HG02938 (cell line): Measurements from ENCODE around the gene EFNB3.
A peak's percentile ranks its signal among the peaks of the same experiment; 100 is the strongest.

Source experiments
- ATAC-seq: cut with Tn5 transposase; IDR thresholded peaks from one replicate; pipeline ENCODE4 v1.9.1; 2021; ENCODE audit warnings: mild to moderate bottlenecking, moderate library complexity; ENCODE audit not compliant: unreplicated experiment

Gene EFNB3, protein sequence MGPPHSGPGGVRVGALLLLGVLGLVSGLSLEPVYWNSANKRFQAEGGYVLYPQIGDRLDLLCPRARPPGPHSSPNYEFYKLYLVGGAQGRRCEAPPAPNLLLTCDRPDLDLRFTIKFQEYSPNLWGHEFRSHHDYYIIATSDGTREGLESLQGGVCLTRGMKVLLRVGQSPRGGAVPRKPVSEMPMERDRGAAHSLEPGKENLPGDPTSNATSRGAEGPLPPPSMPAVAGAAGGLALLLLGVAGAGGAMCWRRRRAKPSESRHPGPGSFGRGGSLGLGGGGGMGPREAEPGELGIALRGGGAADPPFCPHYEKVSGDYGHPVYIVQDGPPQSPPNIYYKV

DNA sequence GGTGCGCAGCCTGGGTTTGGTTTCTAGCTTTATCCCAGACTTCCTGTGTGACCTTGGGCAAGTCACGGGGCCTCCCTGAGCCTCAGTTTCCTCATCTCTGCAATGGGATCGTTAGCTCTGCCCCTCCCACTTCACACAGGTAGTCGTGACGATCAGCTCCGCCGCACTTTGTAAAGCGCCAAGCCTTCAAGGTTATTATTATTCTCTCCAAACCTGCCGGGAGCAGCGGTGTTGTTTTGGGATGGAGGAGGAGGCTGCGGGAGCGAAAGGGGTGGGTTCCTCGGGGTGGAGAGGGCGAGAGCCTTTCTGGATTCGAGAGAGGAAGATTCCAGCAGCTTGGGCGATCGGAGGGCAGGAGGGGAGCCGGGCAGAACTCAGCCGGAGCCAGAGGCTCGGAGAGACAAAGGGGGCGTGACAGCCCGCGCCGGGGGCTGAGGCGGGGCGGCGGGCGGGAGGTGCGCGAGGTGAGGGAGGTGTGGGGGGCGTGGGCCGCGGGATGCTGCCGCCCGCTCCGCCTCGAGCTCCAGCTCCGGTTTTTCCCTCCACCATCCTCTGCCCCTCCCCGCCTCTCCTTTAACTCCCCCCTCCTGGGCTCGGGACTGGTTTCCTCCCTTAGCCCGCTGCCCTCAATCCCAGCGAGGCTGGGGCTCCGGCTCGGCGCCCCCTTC is at the start of gene EFNB3:
EFNB3 (plus strand) TSS at position 602 of the 668 bp plus-strand sequence. CDS start 397 bp downstream, outside the sequence.
- no peak for ATAC-seq

GRCh38 chr17:7655541-7655840 is 49.5 kb upstream of the EFNB3 start:
- no peak for ATAC-seq

DNA sequence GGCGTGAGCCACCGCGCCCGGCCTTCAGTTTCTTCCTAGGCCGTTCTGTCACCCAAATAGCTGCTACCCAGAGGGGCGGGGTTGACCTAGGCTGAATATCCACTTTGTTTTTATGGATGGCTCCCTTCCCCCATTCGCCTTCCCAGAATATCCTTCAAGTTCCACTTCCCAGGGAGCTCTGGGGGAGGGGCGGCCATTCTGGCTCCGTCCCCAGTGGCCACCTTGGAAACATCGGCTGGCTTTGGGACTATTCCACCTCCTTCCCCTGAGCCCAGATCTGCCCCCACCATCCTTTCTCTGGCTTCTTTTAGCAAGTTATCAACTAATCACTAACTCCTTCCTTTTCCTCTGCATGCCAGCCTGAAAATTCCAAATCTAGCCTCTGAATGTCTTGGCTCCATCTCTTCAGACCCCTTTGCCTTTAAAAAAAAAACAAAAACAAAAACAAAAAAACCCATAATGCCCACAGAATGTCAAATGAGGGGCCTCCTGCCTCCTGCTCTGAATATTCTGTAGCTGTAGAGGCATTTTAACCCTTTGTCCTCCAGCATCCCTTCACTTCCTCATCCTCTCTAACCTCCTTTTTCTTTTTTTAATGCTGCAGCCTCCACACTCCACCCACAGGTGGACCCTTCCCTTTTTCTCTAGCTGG is 47.9 kb upstream of the EFNB3 start:
- ATAC-seq: no peak

GRCh38 chr17:7667656-7668406 is 37.2 kb upstream of the EFNB3 start:
- no peak for ATAC-seq

- no peak for ATAC-seq
Observed at GRCh38 chr17:7668482-7668881, 36.5 kb upstream of the EFNB3 start.

DNA sequence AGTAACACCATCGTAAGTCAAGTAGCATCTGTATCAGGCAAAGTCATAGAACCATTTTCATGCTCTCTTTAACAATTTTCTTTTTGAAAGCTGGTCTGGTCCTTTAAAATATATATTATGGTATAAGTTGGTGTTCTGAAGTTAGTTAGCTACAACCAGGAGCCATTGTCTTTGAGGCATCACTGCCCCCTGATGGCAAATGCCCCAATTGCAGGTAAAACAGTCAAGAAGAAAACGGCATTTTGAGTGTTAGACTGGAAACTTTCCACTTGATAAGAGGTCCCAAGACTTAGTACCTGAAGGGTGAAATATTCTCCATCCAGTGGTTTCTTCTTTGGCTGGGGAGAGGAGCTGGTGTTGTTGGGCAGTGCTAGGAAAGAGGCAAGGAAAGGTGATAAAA is 31.8 kb upstream of the EFNB3 start:
- no peak for ATAC-seq

DNA sequence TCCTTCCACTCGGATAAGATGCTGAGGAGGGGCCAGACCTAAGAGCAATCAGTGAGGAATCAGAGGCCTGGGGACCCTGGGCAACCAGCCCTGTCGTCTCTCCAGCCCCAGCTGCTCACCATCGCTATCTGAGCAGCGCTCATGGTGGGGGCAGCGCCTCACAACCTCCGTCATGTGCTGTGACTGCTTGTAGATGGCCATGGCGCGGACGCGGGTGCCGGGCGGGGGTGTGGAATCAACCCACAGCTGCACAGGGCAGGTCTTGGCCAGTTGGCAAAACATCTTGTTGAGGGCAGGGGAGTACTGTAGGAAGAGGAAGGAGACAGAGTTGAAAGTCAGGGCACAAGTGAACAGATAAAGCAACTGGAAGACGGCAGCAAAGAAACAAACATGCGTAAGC is 30.1 kb upstream of the EFNB3 start:
- no peak for ATAC-seq

DNA sequence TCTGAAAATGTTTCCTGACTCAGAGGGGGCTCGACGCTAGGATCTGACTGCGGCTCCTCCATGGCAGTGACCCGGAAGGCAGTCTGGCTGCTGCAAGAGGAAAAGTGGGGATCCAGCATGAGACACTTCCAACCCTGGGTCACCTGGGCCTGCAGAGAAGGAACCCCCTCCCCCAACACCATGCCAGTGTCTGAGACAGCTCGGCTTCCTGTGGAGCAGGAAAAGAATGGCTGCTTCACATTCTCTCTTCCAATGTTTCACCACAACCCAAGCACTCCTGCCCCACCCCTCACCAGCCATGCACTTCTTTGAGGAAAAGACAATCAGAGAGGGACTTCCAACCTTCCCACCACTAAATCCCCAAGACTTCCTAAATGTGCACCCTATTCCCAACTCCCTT is 28.5 kb upstream of the EFNB3 start:
- no peak for ATAC-seq

GRCh38 chr17:7677388-7678067 is 27.5 kb upstream of the EFNB3 start:
- ATAC-seq: no peak

GRCh38 chr17:7684851-7685532 is 20.0 kb upstream of the EFNB3 start:
- no peak for ATAC-seq

- peak; percentile 50 for ATAC-seq
Observed at GRCh38 chr17:7685533-7686221, 19.3 kb upstream of the EFNB3 start.

GRCh38 chr17:7686222-7687071 is 18.6 kb upstream of the EFNB3 start:
- ATAC-seq: peak; percentile 51

- ATAC-seq: no peak
Observed at GRCh38 chr17:7687072-7687907, 17.7 kb upstream of the EFNB3 start, which contains the start of gene TP53. Gene TP53, minus strand, starts transcription at chr17:7687490. Its CDS starts 10,896 bp downstream, at chr17:7676594.

- ATAC-seq: peak; percentile 58
Observed at GRCh38 chr17:7687908-7688807, 16.8 kb upstream of the EFNB3 start, which contains the start of gene WRAP53. Gene WRAP53, plus strand, starts transcription at chr17:7688477. Its CDS starts 172 bp downstream, at chr17:7688649.

DNA sequence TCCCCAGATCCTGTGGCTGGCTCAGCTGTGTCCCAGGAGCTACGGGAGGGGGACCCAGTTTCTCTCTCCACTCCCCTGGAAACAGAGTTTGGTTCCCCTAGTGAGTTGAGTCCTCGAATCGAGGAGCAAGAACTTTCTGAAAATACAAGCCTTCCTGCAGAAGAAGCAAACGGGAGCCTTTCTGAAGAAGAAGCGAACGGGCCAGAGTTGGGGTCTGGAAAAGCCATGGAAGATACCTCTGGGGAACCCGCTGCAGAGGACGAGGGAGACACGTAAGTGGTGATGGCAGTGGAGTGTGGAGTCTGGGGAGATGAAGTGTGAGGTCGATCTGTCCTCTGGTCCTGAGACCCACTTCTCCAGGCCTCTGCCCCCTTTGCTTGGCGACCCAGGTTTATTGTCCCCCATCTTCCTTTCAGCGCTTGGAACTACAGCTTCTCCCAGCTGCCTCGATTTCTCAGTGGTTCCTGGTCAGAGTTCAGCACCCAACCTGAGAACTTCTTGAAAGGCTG is 16.1 kb upstream of the EFNB3 start:
- no peak for ATAC-seq

DNA sequence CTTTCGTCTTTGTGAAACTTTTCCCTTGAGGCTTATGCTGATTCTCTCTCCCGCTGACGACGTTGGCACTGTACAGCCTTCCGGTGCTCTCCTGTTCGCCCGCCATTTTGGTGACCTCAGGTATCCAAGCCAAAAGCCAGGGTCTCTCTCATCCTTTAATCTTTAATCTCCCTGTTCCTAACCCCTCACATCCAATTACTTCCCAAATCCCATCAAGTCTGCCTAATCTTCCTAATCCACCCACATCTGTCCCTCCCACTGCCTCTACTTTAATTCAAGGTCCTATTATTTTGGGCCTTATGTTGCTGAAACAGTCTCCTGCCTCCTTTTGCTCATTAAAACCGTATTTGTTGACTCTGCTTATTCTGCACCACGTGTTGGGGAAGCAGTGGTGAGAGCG is 9.4 kb upstream of the EFNB3 start:
- ATAC-seq: no peak
